NOMO-1 (cell line): ENCODE results near the gene VIM.

ENCODE experiments used
- DNase-seq, 2 experiments: peaks; one replicate each; lab custom pipeline; 2025; ENCODE audit not compliant: unreplicated experiment in 2 of 2; lab: John Stamatoyannopoulos, UW

Gene VIM

DNA sequence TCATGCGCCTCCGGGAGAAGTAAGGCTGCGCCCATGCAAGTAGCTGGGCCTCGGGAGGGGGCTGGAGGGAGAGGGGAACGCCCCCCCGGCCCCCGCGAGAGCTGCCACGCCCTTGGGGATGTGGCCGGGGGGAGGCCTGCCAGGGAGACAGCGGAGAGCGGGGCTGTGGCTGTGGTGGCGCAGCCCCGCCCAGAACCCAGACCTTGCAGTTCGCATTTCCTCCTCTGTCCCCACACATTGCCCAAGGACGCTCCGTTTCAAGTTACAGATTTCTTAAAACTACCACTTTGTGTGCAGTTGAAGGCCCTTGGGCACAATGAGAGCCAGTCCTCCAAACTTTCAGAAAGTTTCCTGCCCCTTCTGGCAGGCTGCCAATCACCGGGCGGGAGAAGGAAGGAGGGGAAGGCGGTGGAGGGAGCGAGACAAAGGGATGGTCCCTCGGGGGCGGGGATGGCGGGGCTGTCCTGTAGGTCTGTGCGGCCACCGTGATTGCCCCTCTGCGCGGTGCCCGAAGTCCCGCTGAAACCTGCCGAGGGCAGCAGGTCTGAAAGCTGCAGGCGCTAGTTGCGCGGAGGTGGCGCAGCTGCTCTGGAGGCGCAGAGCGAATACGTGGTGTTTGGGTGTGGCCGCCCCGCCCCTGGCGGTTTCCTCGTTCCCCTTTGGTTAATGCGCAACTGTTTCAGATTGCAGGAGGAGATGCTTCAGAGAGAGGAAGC is 2.1 kb downstream of the VIM start:
- peak; percentile 92 to 95 for DNase-seq

DNA sequence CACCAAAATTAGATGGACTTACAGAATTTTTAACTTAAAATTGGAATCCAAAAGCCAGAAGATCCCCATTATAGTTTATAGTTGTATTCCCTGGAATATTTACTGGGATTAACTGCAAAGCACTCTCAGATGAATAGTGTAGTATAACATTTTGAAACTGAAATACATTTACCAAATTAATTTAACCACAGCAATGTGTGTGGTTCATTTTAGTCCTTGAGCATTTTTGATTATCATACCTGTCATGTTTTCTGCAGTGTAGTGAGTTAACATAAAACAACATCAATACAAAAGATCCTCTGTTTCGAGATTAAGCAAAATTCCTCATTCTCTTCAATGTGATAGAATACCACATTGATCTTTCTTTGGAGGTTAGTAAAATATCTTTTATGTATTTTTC is 3.7 kb downstream of the VIM start:
- DNase-seq, result no peak

GRCh38 chr10:17232276-17232960 is 4.4 kb downstream of the VIM start:
- DNase-seq, result no peak

DNA sequence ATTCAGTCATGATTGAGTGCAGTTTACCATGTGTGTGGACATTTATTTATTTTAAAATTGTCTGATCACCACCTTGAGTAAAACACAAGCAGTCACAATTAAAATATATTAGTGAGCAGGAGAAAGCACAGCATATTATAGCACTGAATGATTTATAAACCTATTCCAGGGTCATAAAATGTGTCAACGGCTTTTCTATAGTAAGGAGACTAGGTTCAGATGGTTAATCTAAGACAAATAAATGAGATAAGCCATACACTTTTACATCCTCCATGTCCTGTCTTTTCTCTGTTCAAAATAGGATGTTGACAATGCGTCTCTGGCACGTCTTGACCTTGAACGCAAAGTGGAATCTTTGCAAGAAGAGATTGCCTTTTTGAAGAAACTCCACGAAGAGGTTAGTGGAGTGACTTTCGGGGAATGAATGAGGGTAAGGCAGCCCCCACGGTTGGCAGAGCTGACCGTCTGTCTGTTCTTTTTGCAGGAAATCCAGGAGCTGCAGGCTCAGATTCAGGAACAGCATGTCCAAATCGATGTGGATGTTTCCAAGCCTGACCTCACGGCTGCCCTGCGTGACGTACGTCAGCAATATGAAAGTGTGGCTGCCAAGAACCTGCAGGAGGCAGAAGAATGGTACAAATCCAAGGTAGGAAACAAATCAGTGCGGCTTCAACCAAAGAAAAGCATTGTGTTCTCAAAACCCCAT is 5.4 kb downstream of the VIM start:
- no peak for DNase-seq

GRCh38 chr10:17234431-17234945 is 6.4 kb downstream of the VIM start:
- no peak for DNase-seq

- no peak for DNase-seq
Measured at GRCh38 chr10:17235136-17235535, 7.1 kb downstream of the VIM start.

DNA sequence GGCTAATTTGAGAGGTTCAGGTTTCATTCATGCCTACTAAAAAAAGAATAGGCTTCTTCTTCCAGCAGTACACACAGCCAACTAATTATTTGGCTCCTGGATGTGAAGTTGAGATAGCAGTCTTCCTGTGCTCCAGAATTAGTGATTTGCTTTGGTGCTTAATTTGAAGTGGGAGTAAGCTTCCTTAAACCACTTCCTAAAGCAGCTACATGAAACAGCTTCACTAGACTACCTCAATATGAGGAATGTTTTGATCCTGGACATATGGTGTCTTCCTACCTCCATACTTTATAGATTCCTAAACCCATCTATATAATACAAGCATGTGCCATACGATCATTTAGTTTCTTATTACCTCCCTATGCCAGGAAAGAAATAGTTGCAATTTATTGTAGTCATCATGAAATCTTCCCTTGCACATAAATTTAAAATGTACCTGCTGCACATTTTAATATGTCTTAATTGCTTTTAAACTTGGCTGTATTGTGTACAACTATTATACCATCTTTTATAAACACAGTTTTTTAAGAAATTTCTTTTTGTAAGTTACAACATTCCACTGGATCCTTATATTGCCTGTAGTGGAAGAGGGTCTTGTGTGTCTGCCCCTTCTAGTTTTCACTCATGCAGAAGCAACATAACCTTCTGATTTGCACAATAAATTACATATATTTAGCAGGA is 8.6 kb downstream of the VIM start:
- DNase-seq, result no peak

- DNase-seq, result no peak
Measured at GRCh38 chr10:17237149-17237527, 9.1 kb downstream of the VIM start.

GRCh38 chr10:17237915-17238444 is 9.9 kb downstream of the VIM start:
- DNase-seq, result no peak

- DNase-seq, result no peak
Measured at GRCh38 chr10:17238445-17239291, 10.6 kb downstream of the VIM start.

GRCh38 chr10:17239345-17240085 is 11.5 kb downstream of the VIM start:
- no peak for DNase-seq

DNA sequence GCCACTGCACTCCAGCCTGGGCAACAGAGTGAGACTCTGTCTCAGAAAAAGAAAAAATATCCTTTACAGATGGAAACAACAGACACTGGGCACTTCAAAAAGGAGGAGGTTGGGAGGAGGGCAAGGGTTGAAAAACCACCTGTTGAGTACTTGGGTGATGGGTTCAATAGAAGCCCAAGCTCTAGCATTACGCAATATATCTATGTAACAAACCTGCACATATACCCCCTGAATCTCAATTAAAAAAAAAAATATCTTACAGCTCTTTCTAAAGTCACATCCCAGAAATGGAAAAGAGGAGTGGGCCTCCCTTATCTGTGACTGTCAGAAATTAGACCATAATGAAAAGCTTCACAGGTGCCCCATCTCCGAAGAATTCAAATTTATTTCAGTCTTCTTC is 12.1 kb downstream of the VIM start:
- no peak for DNase-seq

- no peak for DNase-seq
Measured at GRCh38 chr10:17240616-17241015, 12.6 kb downstream of the VIM start.

- no peak for DNase-seq
Measured at GRCh38 chr10:17241611-17242333, 13.7 kb downstream of the VIM start.

DNA sequence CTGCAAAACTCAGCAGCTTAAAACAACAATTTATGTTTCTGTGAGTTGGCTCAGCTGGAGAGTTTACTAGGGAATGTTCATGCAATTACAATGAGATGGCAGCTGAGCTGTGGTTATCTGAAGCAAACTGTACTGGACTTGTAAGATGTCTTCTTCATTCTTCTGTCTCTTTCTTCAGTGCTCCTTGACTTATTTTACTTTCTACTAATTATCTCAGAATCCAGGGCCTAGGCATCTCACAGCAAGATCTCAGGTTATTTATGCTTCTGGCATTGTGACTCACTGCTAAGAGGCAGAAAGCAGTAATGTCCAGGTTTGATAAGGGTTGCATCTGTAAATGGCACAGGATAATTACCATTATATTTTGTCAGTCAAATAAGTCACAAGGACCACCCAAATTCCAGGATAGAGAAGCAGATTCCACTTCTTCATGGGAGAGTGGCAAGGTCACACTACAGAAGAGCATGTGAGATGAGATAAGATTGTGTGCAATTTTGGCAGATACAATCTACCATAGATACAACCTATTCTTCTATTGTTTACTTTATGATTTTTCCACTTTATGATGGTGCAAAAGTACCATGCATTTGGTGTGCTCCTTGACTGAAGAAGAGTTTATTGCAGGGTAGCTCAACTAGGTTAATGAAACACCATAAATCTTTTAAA is 16.8 kb downstream of the VIM start:
- no peak for DNase-seq

GRCh38 chr10:17247210-17247609 is 19.2 kb downstream of the VIM start:
- no peak for DNase-seq

DNA sequence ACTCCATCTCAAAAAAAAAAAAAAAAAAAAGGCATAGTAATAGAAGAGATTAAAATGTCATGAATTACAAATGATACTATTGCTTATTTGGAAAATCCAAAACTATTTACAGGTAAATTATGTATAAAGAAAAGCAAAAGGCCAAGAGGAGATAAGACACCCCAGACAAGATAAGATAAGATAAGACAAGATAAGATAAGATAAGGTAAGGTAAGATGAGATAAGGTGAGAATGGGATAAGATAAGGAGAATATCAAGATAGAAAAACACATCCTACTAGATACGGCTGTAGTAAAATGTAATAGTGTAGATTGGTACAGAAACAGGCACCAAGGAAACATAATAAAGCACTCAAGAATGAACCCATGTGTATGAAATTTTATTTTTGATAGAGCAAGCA is 20.9 kb downstream of the VIM start:
- DNase-seq, result no peak

- peak in 1 of 2 experiments; percentile 18 for DNase-seq
Measured at GRCh38 chr10:17249820-17250219, 21.8 kb downstream of the VIM start.
